Tibial nerve (tissue), 4 donors: Measurements from ENCODE around the gene GPN1.

Experiments used
- EP300 ChIP-seq, 2 donors: sonication (generic); formaldehyde crosslinking; IDR thresholded peaks; one replicate each; pipeline ENCODE4 v1.6.1; 2017; ENCODE audit warnings: antibody characterized with exemption in 2 of 2, mild to moderate bottlenecking in 1 of 2
- POLR2A ChIP-seq, 2 donors: fragments of 450-650 bp; IDR thresholded peaks; one replicate each; pipeline ENCODE4 v1.6.1; 2017; ENCODE audit warnings: antibody characterized with exemption in 2 of 2, mild to moderate bottlenecking in 2 of 2, moderate library complexity in 2 of 2
- TF ChIP-seq, protein P1 (sequence below), 5 experiments: fragments of 200-600 bp in 3 of 5; fragments of 450-650 bp in 2 of 5; sonication (generic) in 3 of 5; IDR thresholded peaks; one replicate each; pipeline ENCODE4 v1.5.1; 2016 to 2019; ENCODE audit warnings: antibody characterized with exemption in 5 of 5, mild to moderate bottlenecking in 3 of 5, moderate library complexity in 2 of 5

- TF ChIP-seq, protein P1, sequence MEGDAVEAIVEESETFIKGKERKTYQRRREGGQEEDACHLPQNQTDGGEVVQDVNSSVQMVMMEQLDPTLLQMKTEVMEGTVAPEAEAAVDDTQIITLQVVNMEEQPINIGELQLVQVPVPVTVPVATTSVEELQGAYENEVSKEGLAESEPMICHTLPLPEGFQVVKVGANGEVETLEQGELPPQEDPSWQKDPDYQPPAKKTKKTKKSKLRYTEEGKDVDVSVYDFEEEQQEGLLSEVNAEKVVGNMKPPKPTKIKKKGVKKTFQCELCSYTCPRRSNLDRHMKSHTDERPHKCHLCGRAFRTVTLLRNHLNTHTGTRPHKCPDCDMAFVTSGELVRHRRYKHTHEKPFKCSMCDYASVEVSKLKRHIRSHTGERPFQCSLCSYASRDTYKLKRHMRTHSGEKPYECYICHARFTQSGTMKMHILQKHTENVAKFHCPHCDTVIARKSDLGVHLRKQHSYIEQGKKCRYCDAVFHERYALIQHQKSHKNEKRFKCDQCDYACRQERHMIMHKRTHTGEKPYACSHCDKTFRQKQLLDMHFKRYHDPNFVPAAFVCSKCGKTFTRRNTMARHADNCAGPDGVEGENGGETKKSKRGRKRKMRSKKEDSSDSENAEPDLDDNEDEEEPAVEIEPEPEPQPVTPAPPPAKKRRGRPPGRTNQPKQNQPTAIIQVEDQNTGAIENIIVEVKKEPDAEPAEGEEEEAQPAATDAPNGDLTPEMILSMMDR (IDR thresholded peaks at IDR 0.05), result no peak
- TF ChIP-seq POLR2A (IDR thresholded peaks at IDR 0.05) (no peak), EP300 (IDR thresholded peaks at IDR 0.05) (no peak)
Observed at GRCh38 chr2:27681841-27682240, 53.0 kb downstream of the GPN1 start.
